Measurements from ENCODE around the gene SUFU. TPM values are rescaled to one million over a fixed set of nuclear protein-coding genes. Genes with fewer than 3 reads are reported as not detected.
A peak's percentile ranks its signal among the peaks of the same experiment; 100 is the strongest.

The SUFU gene
- total and polyA plus RNA-seq, 2 donors (not counting 1 experiment from before 2014, with no cell fraction given): 4.8 to 13.3 TPM

GRCh38 chr10:102670871-102671434, 167.2 kb downstream of the SUFU start:
- no peak overlapping the region for H3K9ac ChIP-seq (ENCODE audit: low read length)
- H3K27me3 ChIP-seq (replicated peaks in 1 of 4; ENCODE audit: control extremely low read depth in 1 of 4, control insufficient read depth in 3 of 4, insufficient read depth in 4 of 4, low read length in 3 of 4): no peaks in the 10 kb centered on the region
- no peak overlapping the region for H3K27ac ChIP-seq (ENCODE audit: low read length in 2 of 2)
- H3K27ac Mint-ChIP-seq: no peak overlapping the region
- POLR2A ChIA-PET: no interaction called here
- CTCF ChIA-PET: interaction anchor here (0.7 kb wide), 1 partner anchor 820 kb away, joined by 4 read pairs; no protein-coding TSS in a partner anchor
- no peak overlapping the region for H3K4me3 ChIP-seq (ENCODE audit: control extremely low read depth in 1 of 5, extremely low read depth in 1 of 5, insufficient read depth in 1 of 5, low read depth in 2 of 5, low read length in 4 of 5)
- H2AFZ ChIP-seq (ENCODE audit: insufficient read depth, low read depth, low read length, poor library complexity, severe bottlenecking): no peak overlapping the region
- H3K4me2 ChIP-seq (replicated peaks; ENCODE audit: low read depth, low read length, poor library complexity, severe bottlenecking): no peak overlapping the region
- WGBS (ENCODE audit: insufficient coverage): 100% methylated on average over 3 of the region's 6 CpGs
- no peak overlapping the region for H3K4me3 Mint-ChIP-seq
- intact Hi-C loops (cut with micrococcal nuclease): no loop called here
- H3K9me3 ChIP-seq (ENCODE audit: control extremely low read depth in 1 of 3, control insufficient read depth in 2 of 3, insufficient read depth in 1 of 3, low read length in 2 of 3): no peaks in the 10 kb centered on the region
- no peaks in the 10 kb centered on the region for H4K20me1 ChIP-seq (ENCODE audit: control insufficient read depth, insufficient read depth, low read length, poor library complexity, severe bottlenecking)
- H3K79me2 ChIP-seq (ENCODE audit: control insufficient read depth, insufficient read depth, low read length): no peaks in the 10 kb centered on the region
- H3K4me1 Mint-ChIP-seq: peaks cover 29% of the 10 kb centered on the region
- no peak for TF ChIP-seq EZH2 (IDR thresholded peaks at IDR 0.05; ENCODE audit: borderline replicate concordance, insufficient read depth, low read depth, low read length, poor library complexity, severe bottlenecking)
- TF ChIP-seq, protein P1, sequence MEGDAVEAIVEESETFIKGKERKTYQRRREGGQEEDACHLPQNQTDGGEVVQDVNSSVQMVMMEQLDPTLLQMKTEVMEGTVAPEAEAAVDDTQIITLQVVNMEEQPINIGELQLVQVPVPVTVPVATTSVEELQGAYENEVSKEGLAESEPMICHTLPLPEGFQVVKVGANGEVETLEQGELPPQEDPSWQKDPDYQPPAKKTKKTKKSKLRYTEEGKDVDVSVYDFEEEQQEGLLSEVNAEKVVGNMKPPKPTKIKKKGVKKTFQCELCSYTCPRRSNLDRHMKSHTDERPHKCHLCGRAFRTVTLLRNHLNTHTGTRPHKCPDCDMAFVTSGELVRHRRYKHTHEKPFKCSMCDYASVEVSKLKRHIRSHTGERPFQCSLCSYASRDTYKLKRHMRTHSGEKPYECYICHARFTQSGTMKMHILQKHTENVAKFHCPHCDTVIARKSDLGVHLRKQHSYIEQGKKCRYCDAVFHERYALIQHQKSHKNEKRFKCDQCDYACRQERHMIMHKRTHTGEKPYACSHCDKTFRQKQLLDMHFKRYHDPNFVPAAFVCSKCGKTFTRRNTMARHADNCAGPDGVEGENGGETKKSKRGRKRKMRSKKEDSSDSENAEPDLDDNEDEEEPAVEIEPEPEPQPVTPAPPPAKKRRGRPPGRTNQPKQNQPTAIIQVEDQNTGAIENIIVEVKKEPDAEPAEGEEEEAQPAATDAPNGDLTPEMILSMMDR (IDR thresholded peaks at IDR 0.05): no peak
- H3K4me1 ChIP-seq (ENCODE audit: control insufficient read depth in 2 of 2, insufficient read depth in 2 of 2, low read length in 2 of 2): peaks cover 28% of the 10 kb centered on the region in 2 donors
- DNase-seq: no peak
- no peaks in the 10 kb centered on the region for H3K9me3 Mint-ChIP-seq (ENCODE audit: insufficient read depth)
- H3K36me3 ChIP-seq (replicated peaks in 1 of 2; ENCODE audit: control extremely low read depth in 1 of 2, control insufficient read depth in 1 of 2, extremely low read depth in 1 of 2, insufficient read depth in 2 of 2, low read length in 1 of 2): no peaks in the 10 kb centered on the region
- H3K27me3 Mint-ChIP-seq: no peaks in the 10 kb centered on the region
- no peak for ATAC-seq (ENCODE audit: low read depth)

DNA sequence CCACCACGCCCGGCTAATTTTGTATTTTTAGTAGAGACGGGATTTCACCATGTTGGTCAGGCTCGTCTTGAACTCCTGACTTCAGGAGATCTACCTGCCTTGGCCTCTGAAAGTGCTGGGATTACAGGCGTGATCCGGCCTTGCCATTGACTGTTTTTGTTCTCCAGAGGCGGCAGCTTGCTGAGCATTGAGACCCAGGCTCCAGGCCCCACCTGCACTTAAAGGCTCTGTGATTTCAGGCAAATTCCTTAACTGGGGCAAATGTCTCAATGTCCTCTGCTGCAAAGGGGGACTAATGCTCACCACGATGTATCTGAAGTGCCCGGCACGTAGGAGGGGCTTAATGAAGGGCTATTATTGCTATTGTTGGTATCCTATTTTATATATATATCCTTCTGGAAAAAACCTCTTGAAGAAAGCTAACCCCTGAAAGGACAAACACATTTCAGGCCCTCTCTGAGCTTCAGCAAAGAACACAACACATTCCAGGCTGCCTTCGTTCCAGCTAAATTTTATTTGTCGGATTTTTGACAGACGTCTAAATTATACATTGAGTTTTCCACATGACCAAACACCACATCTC, 169.6 kb downstream of the SUFU start:
- peaks cover 31 to 34% of the 10 kb centered on the region in 2 donors for H3K4me1 ChIP-seq (ENCODE audit: control insufficient read depth in 2 of 2, insufficient read depth in 2 of 2, low read length in 2 of 2)
- H3K36me3 ChIP-seq (replicated peaks in 1 of 2; ENCODE audit: control extremely low read depth in 1 of 2, control insufficient read depth in 1 of 2, extremely low read depth in 1 of 2, insufficient read depth in 2 of 2, low read length in 1 of 2): no peaks in the 10 kb centered on the region
- DNase-seq: no peak
- H3K27ac ChIP-seq (ENCODE audit: low read length in 2 of 2): no peak overlapping the region
- no peak for ATAC-seq (ENCODE audit: low read depth)
- H4K20me1 ChIP-seq (ENCODE audit: control insufficient read depth, insufficient read depth, low read length, poor library complexity, severe bottlenecking): no peaks in the 10 kb centered on the region
- H3K27me3 ChIP-seq (replicated peaks in 1 of 4; ENCODE audit: control extremely low read depth in 1 of 4, control insufficient read depth in 3 of 4, insufficient read depth in 4 of 4, low read length in 3 of 4): no peaks in the 10 kb centered on the region
- H3K4me3 ChIP-seq (ENCODE audit: control extremely low read depth in 1 of 5, extremely low read depth in 1 of 5, insufficient read depth in 1 of 5, low read depth in 2 of 5, low read length in 4 of 5): peak overlapping the region in 1 of 5 experiments; percentile 4
- WGBS (ENCODE audit: insufficient coverage): 97% methylated on average over 7 of the region's 13 CpGs
- TF ChIP-seq, protein P1 (IDR thresholded peaks at IDR 0.05): no peak
- no peak for TF ChIP-seq EZH2 (IDR thresholded peaks at IDR 0.05; ENCODE audit: borderline replicate concordance, insufficient read depth, low read depth, low read length, poor library complexity, severe bottlenecking)
- Mint-ChIP-seq H3K27ac (peak overlapping the region; percentile 51), H3K4me1 (peaks cover 38% of the 10 kb centered on the region), H3K9me3 (ENCODE audit: insufficient read depth) (no peaks in the 10 kb centered on the region), H3K27me3 (no peaks in the 10 kb centered on the region), H3K4me3 (peak overlapping the region; percentile 81)
- no peaks in the 10 kb centered on the region for H3K79me2 ChIP-seq (ENCODE audit: control insufficient read depth, insufficient read depth, low read length)
- no peak overlapping the region for H2AFZ ChIP-seq (ENCODE audit: insufficient read depth, low read depth, low read length, poor library complexity, severe bottlenecking)
- no peaks in the 10 kb centered on the region for H3K9me3 ChIP-seq (ENCODE audit: control extremely low read depth in 1 of 3, control insufficient read depth in 2 of 3, insufficient read depth in 1 of 3, low read length in 2 of 3)
- ChIA-PET POLR2A (no interaction called here), CTCF (interaction anchor here (1.0 to 7.3 kb wide), 3 partner anchors 15 to 40 kb away, joined by 4 to 50 read pairs (median 5); partner anchors contain the start of gene TRIM8)
- H3K9ac ChIP-seq (ENCODE audit: low read length): peak overlapping the region; percentile 35
- H3K4me2 ChIP-seq (replicated peaks; ENCODE audit: low read depth, low read length, poor library complexity, severe bottlenecking): peak overlapping the region; percentile 60
- intact Hi-C loops (cut with micrococcal nuclease): no loop called here

Data from B cell (primary cell).